ENCODE data around the gene TRIM77.
"Not testable (repeated sequence)": the region's sequence is repeated elsewhere in the genome, so short reads cannot be mapped to it uniquely, and the experiment has no call there.

Gene TRIM77

GRCh38 chr11:89709999-89710398 lies at the start of gene TRIM77:
TSS of gene TRIM77 (plus strand) at chr11:89710299. CDS start at chr11:89710299, 0 bp downstream.
- not testable (repeated sequence) for H3K9ac ChIP-seq (ENCODE audit: low read depth in 1 of 2, low read length in 2 of 2); H3K4me1 ChIP-seq (ENCODE audit: control insufficient read depth in 2 of 2, insufficient read depth in 2 of 2, low read length in 2 of 2); H3K4me3 ChIP-seq (ENCODE audit: low read length in 2 of 2); H3K27ac ChIP-seq (ENCODE audit: low read depth in 2 of 2, low read length in 2 of 2); H3K36me3 ChIP-seq (ENCODE audit: control insufficient read depth in 2 of 2, insufficient read depth in 2 of 2, low read length in 2 of 2); H3K9me3 ChIP-seq (ENCODE audit: control insufficient read depth in 2 of 2, low read length in 2 of 2); H3K27me3 ChIP-seq (ENCODE audit: control insufficient read depth in 2 of 2, insufficient read depth in 2 of 2, low read length in 2 of 2)

GRCh38 chr11:89667001-89667400 lies 43.1 kb upstream of the TRIM77 start:
- Histone ChIP-seq H3K4me1 (ENCODE audit: control insufficient read depth in 2 of 2, insufficient read depth in 2 of 2, low read length in 2 of 2) (no peaks in the 10 kb centered on the region), H3K9ac (ENCODE audit: low read depth in 1 of 2, low read length in 2 of 2) (no peak overlapping the region), H3K27ac (ENCODE audit: low read depth in 2 of 2, low read length in 2 of 2) (no peak overlapping the region), H3K4me3 (ENCODE audit: low read length in 2 of 2) (no peak overlapping the region), H3K36me3 (ENCODE audit: control insufficient read depth in 2 of 2, insufficient read depth in 2 of 2, low read length in 2 of 2) (no peaks in the 10 kb centered on the region), H3K27me3 (ENCODE audit: control insufficient read depth in 2 of 2, insufficient read depth in 2 of 2, low read length in 2 of 2) (peaks cover 0 to 3% of the 10 kb centered on the region in 2 donors), H3K9me3 (ENCODE audit: control insufficient read depth in 2 of 2, low read length in 2 of 2) (no peaks in the 10 kb centered on the region)

- H3K27ac ChIP-seq (ENCODE audit: low read depth in 2 of 2, low read length in 2 of 2); H3K9ac ChIP-seq (ENCODE audit: low read depth in 1 of 2, low read length in 2 of 2); H3K4me1 ChIP-seq (ENCODE audit: control insufficient read depth in 2 of 2, insufficient read depth in 2 of 2, low read length in 2 of 2); H3K36me3 ChIP-seq (ENCODE audit: control insufficient read depth in 2 of 2, insufficient read depth in 2 of 2, low read length in 2 of 2); H3K27me3 ChIP-seq (ENCODE audit: control insufficient read depth in 2 of 2, insufficient read depth in 2 of 2, low read length in 2 of 2); H3K4me3 ChIP-seq (ENCODE audit: low read length in 2 of 2); H3K9me3 ChIP-seq (ENCODE audit: control insufficient read depth in 2 of 2, low read length in 2 of 2): not testable (repeated sequence)
These were observed 41.9 kb upstream of the TRIM77 start for GRCh38 chr11:89668158-89668557.

- H3K27me3 ChIP-seq (ENCODE audit: control insufficient read depth in 2 of 2, insufficient read depth in 2 of 2, low read length in 2 of 2); H3K27ac ChIP-seq (ENCODE audit: low read depth in 2 of 2, low read length in 2 of 2); H3K4me3 ChIP-seq (ENCODE audit: low read length in 2 of 2); H3K36me3 ChIP-seq (ENCODE audit: control insufficient read depth in 2 of 2, insufficient read depth in 2 of 2, low read length in 2 of 2); H3K9me3 ChIP-seq (ENCODE audit: control insufficient read depth in 2 of 2, low read length in 2 of 2); H3K9ac ChIP-seq (ENCODE audit: low read depth in 1 of 2, low read length in 2 of 2); H3K4me1 ChIP-seq (ENCODE audit: control insufficient read depth in 2 of 2, insufficient read depth in 2 of 2, low read length in 2 of 2): not testable (repeated sequence)
These were observed 40.5 kb upstream of the TRIM77 start for GRCh38 chr11:89669586-89669985.

- H3K4me3 ChIP-seq (ENCODE audit: low read length in 2 of 2); H3K9me3 ChIP-seq (ENCODE audit: control insufficient read depth in 2 of 2, low read length in 2 of 2); H3K36me3 ChIP-seq (ENCODE audit: control insufficient read depth in 2 of 2, insufficient read depth in 2 of 2, low read length in 2 of 2); H3K27ac ChIP-seq (ENCODE audit: low read depth in 2 of 2, low read length in 2 of 2); H3K27me3 ChIP-seq (ENCODE audit: control insufficient read depth in 2 of 2, insufficient read depth in 2 of 2, low read length in 2 of 2); H3K4me1 ChIP-seq (ENCODE audit: control insufficient read depth in 2 of 2, insufficient read depth in 2 of 2, low read length in 2 of 2); H3K9ac ChIP-seq (ENCODE audit: low read depth in 1 of 2, low read length in 2 of 2): not testable (repeated sequence)
These were observed 40.0 kb upstream of the TRIM77 start for GRCh38 chr11:89669993-89670669.

- H3K27ac ChIP-seq (ENCODE audit: low read depth in 2 of 2, low read length in 2 of 2); H3K36me3 ChIP-seq (ENCODE audit: control insufficient read depth in 2 of 2, insufficient read depth in 2 of 2, low read length in 2 of 2); H3K4me3 ChIP-seq (ENCODE audit: low read length in 2 of 2): not testable (repeated sequence)
These were observed 37.6 kb upstream of the TRIM77 start for GRCh38 chr11:89672547-89672946.

GRCh38 chr11:89673380-89673779 lies 36.7 kb upstream of the TRIM77 start:
- H3K4me1 ChIP-seq (ENCODE audit: control insufficient read depth in 2 of 2, insufficient read depth in 2 of 2, low read length in 2 of 2); H3K9ac ChIP-seq (ENCODE audit: low read depth in 1 of 2, low read length in 2 of 2); H3K9me3 ChIP-seq (ENCODE audit: control insufficient read depth in 2 of 2, low read length in 2 of 2); H3K36me3 ChIP-seq (ENCODE audit: control insufficient read depth in 2 of 2, insufficient read depth in 2 of 2, low read length in 2 of 2); H3K27me3 ChIP-seq (ENCODE audit: control insufficient read depth in 2 of 2, insufficient read depth in 2 of 2, low read length in 2 of 2); H3K27ac ChIP-seq (ENCODE audit: low read depth in 2 of 2, low read length in 2 of 2); H3K4me3 ChIP-seq (ENCODE audit: low read length in 2 of 2): not testable (repeated sequence)

More at GRCh38 chr11:89672547-89672946, 37.6 kb upstream of the TRIM77 start:
- not testable (repeated sequence) for H3K9ac ChIP-seq (ENCODE audit: low read depth in 1 of 2, low read length in 2 of 2); H3K27me3 ChIP-seq (ENCODE audit: control insufficient read depth in 2 of 2, insufficient read depth in 2 of 2, low read length in 2 of 2); H3K9me3 ChIP-seq (ENCODE audit: control insufficient read depth in 2 of 2, low read length in 2 of 2); H3K4me1 ChIP-seq (ENCODE audit: control insufficient read depth in 2 of 2, insufficient read depth in 2 of 2, low read length in 2 of 2)

GRCh38 chr11:89675383-89675782 lies 34.7 kb upstream of the TRIM77 start:
- not testable (repeated sequence) for H3K27me3 ChIP-seq (ENCODE audit: control insufficient read depth in 2 of 2, insufficient read depth in 2 of 2, low read length in 2 of 2); H3K27ac ChIP-seq (ENCODE audit: low read depth in 2 of 2, low read length in 2 of 2); H3K4me1 ChIP-seq (ENCODE audit: control insufficient read depth in 2 of 2, insufficient read depth in 2 of 2, low read length in 2 of 2); H3K36me3 ChIP-seq (ENCODE audit: control insufficient read depth in 2 of 2, insufficient read depth in 2 of 2, low read length in 2 of 2); H3K4me3 ChIP-seq (ENCODE audit: low read length in 2 of 2); H3K9ac ChIP-seq (ENCODE audit: low read depth in 1 of 2, low read length in 2 of 2); H3K9me3 ChIP-seq (ENCODE audit: control insufficient read depth in 2 of 2, low read length in 2 of 2)

- not testable (repeated sequence) for H3K27me3 ChIP-seq (ENCODE audit: control insufficient read depth in 2 of 2, insufficient read depth in 2 of 2, low read length in 2 of 2); H3K27ac ChIP-seq (ENCODE audit: low read depth in 2 of 2, low read length in 2 of 2); H3K4me3 ChIP-seq (ENCODE audit: low read length in 2 of 2); H3K4me1 ChIP-seq (ENCODE audit: control insufficient read depth in 2 of 2, insufficient read depth in 2 of 2, low read length in 2 of 2); H3K9me3 ChIP-seq (ENCODE audit: control insufficient read depth in 2 of 2, low read length in 2 of 2); H3K36me3 ChIP-seq (ENCODE audit: control insufficient read depth in 2 of 2, insufficient read depth in 2 of 2, low read length in 2 of 2); H3K9ac ChIP-seq (ENCODE audit: low read depth in 1 of 2, low read length in 2 of 2)
These were observed 34.2 kb upstream of the TRIM77 start for GRCh38 chr11:89675948-89676347.

- H3K36me3 ChIP-seq (ENCODE audit: control insufficient read depth in 2 of 2, insufficient read depth in 2 of 2, low read length in 2 of 2); H3K9ac ChIP-seq (ENCODE audit: low read depth in 1 of 2, low read length in 2 of 2); H3K4me3 ChIP-seq (ENCODE audit: low read length in 2 of 2); H3K9me3 ChIP-seq (ENCODE audit: control insufficient read depth in 2 of 2, low read length in 2 of 2); H3K27me3 ChIP-seq (ENCODE audit: control insufficient read depth in 2 of 2, insufficient read depth in 2 of 2, low read length in 2 of 2); H3K4me1 ChIP-seq (ENCODE audit: control insufficient read depth in 2 of 2, insufficient read depth in 2 of 2, low read length in 2 of 2); H3K27ac ChIP-seq (ENCODE audit: low read depth in 2 of 2, low read length in 2 of 2): not testable (repeated sequence)
These were observed 3.0 kb upstream of the TRIM77 start for GRCh38 chr11:89707080-89707479.

Data from mucosa of rectum (tissue), 2 donors.